GM19043 (cell line): ENCODE results near the gene TMTC4.
A peak's percentile ranks its signal among the peaks of the same experiment; 100 is the strongest.
"Not testable (repeated sequence)": the region's sequence is repeated elsewhere in the genome, so short reads cannot be mapped to it uniquely, and the experiment has no call there.

Experiments
- ATAC-seq: cut with Tn5 transposase; IDR thresholded peaks from one replicate; pipeline ENCODE4 v1.9.1; 2021; ENCODE audit warnings: low read depth; ENCODE audit not compliant: unreplicated experiment

The TMTC4 gene

GRCh38 chr13:100633461-100633860, 41.1 kb downstream of the TMTC4 start:
- ATAC-seq = no peak

- no peak for ATAC-seq
Measured at GRCh38 chr13:100630555-100630954, 44.0 kb downstream of the TMTC4 start.

- no peak for ATAC-seq
Measured at GRCh38 chr13:100627120-100627519, 47.5 kb downstream of the TMTC4 start.

GRCh38 chr13:100625447-100625846, 49.1 kb downstream of the TMTC4 start:
- no peak for ATAC-seq

- no peak for ATAC-seq
Measured at GRCh38 chr13:100620792-100621191, 53.8 kb downstream of the TMTC4 start.

- ATAC-seq = no peak
Measured at GRCh38 chr13:100619940-100620339, 54.7 kb downstream of the TMTC4 start.

GRCh38 chr13:100618897-100619296, 55.7 kb downstream of the TMTC4 start:
- ATAC-seq = not testable (repeated sequence)

- ATAC-seq = no peak
Measured at GRCh38 chr13:100613031-100613430, 61.6 kb downstream of the TMTC4 start.

- no peak for ATAC-seq
Measured at GRCh38 chr13:100611678-100612492, 62.7 kb downstream of the TMTC4 start.

- peak; percentile 30 for ATAC-seq
Measured at GRCh38 chr13:100610391-100611347, 63.9 kb downstream of the TMTC4 start.

GRCh38 chr13:100608906-100609305, 65.7 kb downstream of the TMTC4 start:
- peak; percentile 88 for ATAC-seq

- no peak for ATAC-seq
Measured at GRCh38 chr13:100608489-100608888, 66.1 kb downstream of the TMTC4 start.

GRCh38 chr13:100604918-100605710, 69.5 kb downstream of the TMTC4 start:
- no peak for ATAC-seq

- no peak for ATAC-seq
Measured at GRCh38 chr13:100602493-100603111, 72.0 kb downstream of the TMTC4 start.

- no peak for ATAC-seq
Measured at GRCh38 chr13:100601716-100602115, 72.9 kb downstream of the TMTC4 start.

- no peak for ATAC-seq
Measured at GRCh38 chr13:100600915-100601314, 73.7 kb downstream of the TMTC4 start.

- no peak for ATAC-seq
Measured at GRCh38 chr13:100600461-100600860, 74.1 kb downstream of the TMTC4 start.

GRCh38 chr13:100597253-100597652, 77.3 kb downstream of the TMTC4 start:
- no peak for ATAC-seq

GRCh38 chr13:100596516-100596915, 78.1 kb downstream of the TMTC4 start:
- no peak for ATAC-seq

- no peak for ATAC-seq
Measured at GRCh38 chr13:100594731-100595130, 79.9 kb downstream of the TMTC4 start.
